ENCODE results near the gene CCL5. TPM values are rescaled to one million over a fixed set of nuclear protein-coding genes. Genes with fewer than 3 reads are reported as not detected.

CCL5 gene
- total and polyA plus RNA-seq, 2 experiments from 2014 or later = not detected

DNA sequence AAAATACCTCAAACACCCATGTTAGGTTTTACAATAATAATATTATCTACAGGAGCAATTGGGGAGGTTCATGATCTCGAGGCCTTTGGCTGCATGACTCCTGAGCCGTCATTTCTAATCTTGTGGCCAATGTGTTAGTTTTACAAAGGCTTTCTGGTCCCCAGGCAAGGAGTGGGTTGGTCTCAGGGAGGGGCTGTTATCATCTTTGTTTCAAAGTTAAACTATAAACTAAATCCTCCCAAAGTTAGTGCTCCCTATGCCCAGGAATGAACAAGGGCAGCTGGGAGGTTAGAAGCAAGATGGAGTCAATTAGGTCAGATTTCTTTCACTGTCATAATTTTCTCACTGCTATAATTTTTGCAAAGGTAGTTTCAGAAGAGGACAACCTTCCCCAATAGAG, 9.1 kb upstream of the CCL5 start:
- Histone ChIP-seq H3K79me2 (replicated peaks; ENCODE audit: insufficient read depth) (no peaks in the 10 kb centered on the region), H3K4me2 (no peak overlapping the region), H3F3A (replicated peaks; ENCODE audit: low read depth) (no peaks in the 10 kb centered on the region), H3K4me1 (ENCODE audit: insufficient read depth) (no peaks in the 10 kb centered on the region; the same call in 1 of the 2 replicates), H3K27me3 (ENCODE audit: insufficient read depth) (no peaks in the 10 kb centered on the region), H4K20me1 (replicated peaks; ENCODE audit: insufficient read depth) (no peaks in the 10 kb centered on the region), H3K9me2 (ENCODE audit: insufficient read depth) (no peaks in the 10 kb centered on the region), H2AFZ (no peak overlapping the region; the same call in 1 of the 2 replicates), H3K36me3 (ENCODE audit: insufficient read depth) (no peaks in the 10 kb centered on the region), H3K4me3 (no peak overlapping the region), H3K27ac (ENCODE audit: low read depth) (no peak overlapping the region)
- TF ChIP-seq EZH2phosphoT487 (IDR thresholded peaks at IDR 0.05; ENCODE audit: unreplicated experiment) (no peak), ZNF331 (CRISPR knock-in tag; IDR thresholded peaks at IDR 0.05; ENCODE audit: low read depth) (no peak), ZNF114 (CRISPR knock-in tag; IDR thresholded peaks at IDR 0.05) (no peak), STAT1 (IDR thresholded peaks at IDR 0.05; ENCODE audit: unreplicated experiment) (no peak)
- TF ChIP-seq, protein P1, sequence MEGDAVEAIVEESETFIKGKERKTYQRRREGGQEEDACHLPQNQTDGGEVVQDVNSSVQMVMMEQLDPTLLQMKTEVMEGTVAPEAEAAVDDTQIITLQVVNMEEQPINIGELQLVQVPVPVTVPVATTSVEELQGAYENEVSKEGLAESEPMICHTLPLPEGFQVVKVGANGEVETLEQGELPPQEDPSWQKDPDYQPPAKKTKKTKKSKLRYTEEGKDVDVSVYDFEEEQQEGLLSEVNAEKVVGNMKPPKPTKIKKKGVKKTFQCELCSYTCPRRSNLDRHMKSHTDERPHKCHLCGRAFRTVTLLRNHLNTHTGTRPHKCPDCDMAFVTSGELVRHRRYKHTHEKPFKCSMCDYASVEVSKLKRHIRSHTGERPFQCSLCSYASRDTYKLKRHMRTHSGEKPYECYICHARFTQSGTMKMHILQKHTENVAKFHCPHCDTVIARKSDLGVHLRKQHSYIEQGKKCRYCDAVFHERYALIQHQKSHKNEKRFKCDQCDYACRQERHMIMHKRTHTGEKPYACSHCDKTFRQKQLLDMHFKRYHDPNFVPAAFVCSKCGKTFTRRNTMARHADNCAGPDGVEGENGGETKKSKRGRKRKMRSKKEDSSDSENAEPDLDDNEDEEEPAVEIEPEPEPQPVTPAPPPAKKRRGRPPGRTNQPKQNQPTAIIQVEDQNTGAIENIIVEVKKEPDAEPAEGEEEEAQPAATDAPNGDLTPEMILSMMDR (conservative IDR thresholded peaks at IDR 0.05; ENCODE audit: low read depth in 2 of 2) = no peak
- TF ChIP-seq, protein P2, sequence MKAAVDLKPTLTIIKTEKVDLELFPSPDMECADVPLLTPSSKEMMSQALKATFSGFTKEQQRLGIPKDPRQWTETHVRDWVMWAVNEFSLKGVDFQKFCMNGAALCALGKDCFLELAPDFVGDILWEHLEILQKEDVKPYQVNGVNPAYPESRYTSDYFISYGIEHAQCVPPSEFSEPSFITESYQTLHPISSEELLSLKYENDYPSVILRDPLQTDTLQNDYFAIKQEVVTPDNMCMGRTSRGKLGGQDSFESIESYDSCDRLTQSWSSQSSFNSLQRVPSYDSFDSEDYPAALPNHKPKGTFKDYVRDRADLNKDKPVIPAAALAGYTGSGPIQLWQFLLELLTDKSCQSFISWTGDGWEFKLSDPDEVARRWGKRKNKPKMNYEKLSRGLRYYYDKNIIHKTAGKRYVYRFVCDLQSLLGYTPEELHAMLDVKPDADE (IDR thresholded peaks at IDR 0.05) = no peak
- Mint-ChIP-seq H3K9me3 (no peaks in the 10 kb centered on the region), H3K4me3 (no peak overlapping the region), H3K27me3 (ENCODE audit: insufficient read depth, low read depth, poor library complexity) (no peaks in the 10 kb centered on the region), H3K27ac (no peak overlapping the region), H3K4me1 (peaks cover 18% of the 10 kb centered on the region), H3K36me3 (ENCODE audit: low read depth) (no peaks in the 10 kb centered on the region)
- no peak for DNase-seq (ENCODE audit: low spot score)
- ATAC-seq = no peak

DNA sequence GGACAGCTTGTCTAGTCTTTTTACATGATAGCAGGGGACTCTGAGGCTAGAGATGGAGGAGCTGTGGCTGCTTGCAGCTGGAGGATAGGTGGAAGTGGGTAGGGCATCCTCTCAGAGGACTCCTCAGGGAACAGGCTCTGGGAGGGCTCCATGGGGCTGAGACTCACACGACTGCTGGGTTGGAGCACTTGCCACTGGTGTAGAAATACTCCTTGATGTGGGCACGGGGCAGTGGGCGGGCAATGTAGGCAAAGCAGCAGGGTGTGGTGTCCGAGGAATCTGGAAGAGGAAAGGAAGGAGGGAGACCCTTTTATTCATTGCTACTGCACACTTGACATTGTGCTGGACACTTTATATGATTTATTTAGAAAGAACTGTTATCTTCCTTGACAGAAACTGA, 1.8 kb downstream of the CCL5 start:
- H3K79me2 ChIP-seq (replicated peaks; ENCODE audit: insufficient read depth) = no peaks in the 10 kb centered on the region
- no peaks in the 10 kb centered on the region for H3K9me2 ChIP-seq (ENCODE audit: insufficient read depth)
- H3F3A ChIP-seq (replicated peaks; ENCODE audit: low read depth) = no peaks in the 10 kb centered on the region
- H3K36me3 ChIP-seq (ENCODE audit: insufficient read depth) = no peaks in the 10 kb centered on the region
- DNase-seq (ENCODE audit: low spot score) = no peak
- H3K27ac ChIP-seq (ENCODE audit: low read depth) = no peak overlapping the region
- H3K4me3 ChIP-seq = no peak overlapping the region
- H3K4me2 ChIP-seq = no peak overlapping the region
- peaks cover 6% of the 10 kb centered on the region; the same call in 2 of the 3 replicates for H3K4me1 Mint-ChIP-seq
- no peaks in the 10 kb centered on the region for H4K20me1 ChIP-seq (replicated peaks; ENCODE audit: insufficient read depth)
- no peak overlapping the region for H3K27ac Mint-ChIP-seq
- H3K36me3 Mint-ChIP-seq (ENCODE audit: low read depth) = no peaks in the 10 kb centered on the region
- ATAC-seq = no peak
- H3K4me1 ChIP-seq (ENCODE audit: insufficient read depth) = no peaks in the 10 kb centered on the region
- H2AFZ ChIP-seq = no peak overlapping the region
- H3K27me3 ChIP-seq (ENCODE audit: insufficient read depth) = no peaks in the 10 kb centered on the region
- H3K4me3 Mint-ChIP-seq = no peak overlapping the region
- H3K9me3 Mint-ChIP-seq = no peaks in the 10 kb centered on the region
- H3K27me3 Mint-ChIP-seq (ENCODE audit: insufficient read depth, low read depth, poor library complexity) = peaks cover 2% of the 10 kb centered on the region
- TF ChIP-seq ZNF331 (CRISPR knock-in tag; IDR thresholded peaks at IDR 0.05; ENCODE audit: low read depth) = no peak
- TF ChIP-seq NANOG (IDR thresholded peaks at IDR 0.05; ENCODE audit: borderline replicate concordance) = no peak
- TF ChIP-seq ZNF114 (CRISPR knock-in tag; IDR thresholded peaks at IDR 0.05) = no peak
- TF ChIP-seq, protein P3, sequence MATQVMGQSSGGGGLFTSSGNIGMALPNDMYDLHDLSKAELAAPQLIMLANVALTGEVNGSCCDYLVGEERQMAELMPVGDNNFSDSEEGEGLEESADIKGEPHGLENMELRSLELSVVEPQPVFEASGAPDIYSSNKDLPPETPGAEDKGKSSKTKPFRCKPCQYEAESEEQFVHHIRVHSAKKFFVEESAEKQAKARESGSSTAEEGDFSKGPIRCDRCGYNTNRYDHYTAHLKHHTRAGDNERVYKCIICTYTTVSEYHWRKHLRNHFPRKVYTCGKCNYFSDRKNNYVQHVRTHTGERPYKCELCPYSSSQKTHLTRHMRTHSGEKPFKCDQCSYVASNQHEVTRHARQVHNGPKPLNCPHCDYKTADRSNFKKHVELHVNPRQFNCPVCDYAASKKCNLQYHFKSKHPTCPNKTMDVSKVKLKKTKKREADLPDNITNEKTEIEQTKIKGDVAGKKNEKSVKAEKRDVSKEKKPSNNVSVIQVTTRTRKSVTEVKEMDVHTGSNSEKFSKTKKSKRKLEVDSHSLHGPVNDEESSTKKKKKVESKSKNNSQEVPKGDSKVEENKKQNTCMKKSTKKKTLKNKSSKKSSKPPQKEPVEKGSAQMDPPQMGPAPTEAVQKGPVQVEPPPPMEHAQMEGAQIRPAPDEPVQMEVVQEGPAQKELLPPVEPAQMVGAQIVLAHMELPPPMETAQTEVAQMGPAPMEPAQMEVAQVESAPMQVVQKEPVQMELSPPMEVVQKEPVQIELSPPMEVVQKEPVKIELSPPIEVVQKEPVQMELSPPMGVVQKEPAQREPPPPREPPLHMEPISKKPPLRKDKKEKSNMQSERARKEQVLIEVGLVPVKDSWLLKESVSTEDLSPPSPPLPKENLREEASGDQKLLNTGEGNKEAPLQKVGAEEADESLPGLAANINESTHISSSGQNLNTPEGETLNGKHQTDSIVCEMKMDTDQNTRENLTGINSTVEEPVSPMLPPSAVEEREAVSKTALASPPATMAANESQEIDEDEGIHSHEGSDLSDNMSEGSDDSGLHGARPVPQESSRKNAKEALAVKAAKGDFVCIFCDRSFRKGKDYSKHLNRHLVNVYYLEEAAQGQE (IDR thresholded peaks at IDR 0.05; ENCODE audit: unreplicated experiment) = no peak
- TF ChIP-seq, protein P2 (IDR thresholded peaks at IDR 0.05) = no peak

Measured in GM23338 (cell line).